ENCODE results near the gene NLRP5. TPM values are rescaled to one million over a fixed set of nuclear protein-coding genes. Genes with fewer than 3 reads are reported as not detected.

NLRP5 gene
- total RNA-seq, 3 donors from 2014 or later: not detected

GRCh38 chr19:56110515-56111448, 124.2 kb downstream of the NLRP5 start:
- H3K36me3 ChIP-seq (ENCODE audit: low read depth): no peaks in the 10 kb centered on the region
- no peak for TF ChIP-seq CTCF (IDR thresholded peaks at IDR 0.05)
- no peak overlapping the region for H3K4me3 ChIP-seq
- intact Hi-C loops (cut with DNase I, micrococcal nuclease): no loop called here
- H3K9me3 ChIP-seq: no peaks in the 10 kb centered on the region
- peaks cover 58% of the 10 kb centered on the region for H3K4me1 ChIP-seq (ENCODE audit: low read depth)
- DNase-seq: peak; percentile 53 to 78 (median 67)
- ATAC-seq: peak; percentile 56

Other genes starting within 250 kb of the NLRP5 start
- not detected for gene NLRP9, start 248.4 kb upstream of the NLRP5 start, total RNA-seq
- not detected for gene RFPL4A, start 227.7 kb upstream of the NLRP5 start, total RNA-seq
- under 1 TPM in 1 of 3 donors, not detected in 2; 0.35 TPM for gene RFPL4AL1, start 217.7 kb upstream of the NLRP5 start, total RNA-seq
- gene NLRP11, start 154.8 kb upstream of the NLRP5 start, total RNA-seq: under 1 TPM in 1 of 3 donors, not detected in 2; 0.12 TPM
- gene NLRP4, start 150.2 kb upstream of the NLRP5 start, total RNA-seq: not detected
- not detected for gene NLRP13, start 54.4 kb upstream of the NLRP5 start, total RNA-seq
- not detected for gene NLRP8, start 38.9 kb upstream of the NLRP5 start, total RNA-seq
- 10 to 100 TPM; 49.1 to 61.2 (median 56.1) TPM for gene ZNF787, start 134.5 kb downstream of the NLRP5 start, total RNA-seq
- 10 to 100 TPM; 28.2 to 48.3 (median 29.6) TPM for gene ZNF444, start 154.5 kb downstream of the NLRP5 start, total RNA-seq
- gene GALP, start 189.2 kb downstream of the NLRP5 start, total RNA-seq: not detected
- not detected for gene ZSCAN5B, start 211.0 kb downstream of the NLRP5 start, total RNA-seq
- gene ZSCAN5C, start 215.5 kb downstream of the NLRP5 start, total RNA-seq: not detected